ENCODE measurements around the gene ABCA13.
"Not testable (repeated sequence)": the region's sequence is repeated elsewhere in the genome, so short reads cannot be mapped to it uniquely, and the experiment has no call there.

Gene ABCA13, protein sequence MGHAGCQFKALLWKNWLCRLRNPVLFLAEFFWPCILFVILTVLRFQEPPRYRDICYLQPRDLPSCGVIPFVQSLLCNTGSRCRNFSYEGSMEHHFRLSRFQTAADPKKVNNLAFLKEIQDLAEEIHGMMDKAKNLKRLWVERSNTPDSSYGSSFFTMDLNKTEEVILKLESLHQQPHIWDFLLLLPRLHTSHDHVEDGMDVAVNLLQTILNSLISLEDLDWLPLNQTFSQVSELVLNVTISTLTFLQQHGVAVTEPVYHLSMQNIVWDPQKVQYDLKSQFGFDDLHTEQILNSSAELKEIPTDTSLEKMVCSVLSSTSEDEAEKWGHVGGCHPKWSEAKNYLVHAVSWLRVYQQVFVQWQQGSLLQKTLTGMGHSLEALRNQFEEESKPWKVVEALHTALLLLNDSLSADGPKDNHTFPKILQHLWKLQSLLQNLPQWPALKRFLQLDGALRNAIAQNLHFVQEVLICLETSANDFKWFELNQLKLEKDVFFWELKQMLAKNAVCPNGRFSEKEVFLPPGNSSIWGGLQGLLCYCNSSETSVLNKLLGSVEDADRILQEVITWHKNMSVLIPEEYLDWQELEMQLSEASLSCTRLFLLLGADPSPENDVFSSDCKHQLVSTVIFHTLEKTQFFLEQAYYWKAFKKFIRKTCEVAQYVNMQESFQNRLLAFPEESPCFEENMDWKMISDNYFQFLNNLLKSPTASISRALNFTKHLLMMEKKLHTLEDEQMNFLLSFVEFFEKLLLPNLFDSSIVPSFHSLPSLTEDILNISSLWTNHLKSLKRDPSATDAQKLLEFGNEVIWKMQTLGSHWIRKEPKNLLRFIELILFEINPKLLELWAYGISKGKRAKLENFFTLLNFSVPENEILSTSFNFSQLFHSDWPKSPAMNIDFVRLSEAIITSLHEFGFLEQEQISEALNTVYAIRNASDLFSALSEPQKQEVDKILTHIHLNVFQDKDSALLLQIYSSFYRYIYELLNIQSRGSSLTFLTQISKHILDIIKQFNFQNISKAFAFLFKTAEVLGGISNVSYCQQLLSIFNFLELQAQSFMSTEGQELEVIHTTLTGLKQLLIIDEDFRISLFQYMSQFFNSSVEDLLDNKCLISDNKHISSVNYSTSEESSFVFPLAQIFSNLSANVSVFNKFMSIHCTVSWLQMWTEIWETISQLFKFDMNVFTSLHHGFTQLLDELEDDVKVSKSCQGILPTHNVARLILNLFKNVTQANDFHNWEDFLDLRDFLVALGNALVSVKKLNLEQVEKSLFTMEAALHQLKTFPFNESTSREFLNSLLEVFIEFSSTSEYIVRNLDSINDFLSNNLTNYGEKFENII (N-terminal part only)
- total RNA-seq, result 0 to 0.18 (median 0) reads per million in 4 experiments

DNA sequence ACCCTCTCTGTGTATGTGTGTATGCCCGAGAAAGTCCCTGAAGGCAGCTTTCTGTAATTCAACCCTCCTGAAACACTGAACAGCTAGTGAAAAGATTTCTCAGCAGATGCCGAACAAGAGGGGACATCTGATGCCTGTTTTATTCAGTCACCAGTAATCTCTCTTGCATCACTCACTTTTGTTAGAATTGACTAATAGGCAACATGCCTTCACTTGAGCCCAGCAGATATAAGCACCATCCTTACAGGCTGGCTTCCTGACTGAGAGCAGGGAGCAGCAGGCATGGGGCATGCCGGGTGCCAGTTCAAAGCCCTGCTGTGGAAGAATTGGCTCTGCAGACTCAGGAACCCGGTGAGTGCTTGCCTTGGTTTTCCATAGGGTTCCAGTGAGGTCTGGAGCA, at the start of gene ABCA13:
ABCA13 (plus strand) TSS at position 257 of the 400 bp plus-strand sequence; CDS start at position 283, 26 bp downstream.
- no peak for DNase-seq

GRCh38 chr7:48126037-48126436, 45.2 kb upstream of the ABCA13 start:
- no peak for DNase-seq

DNA sequence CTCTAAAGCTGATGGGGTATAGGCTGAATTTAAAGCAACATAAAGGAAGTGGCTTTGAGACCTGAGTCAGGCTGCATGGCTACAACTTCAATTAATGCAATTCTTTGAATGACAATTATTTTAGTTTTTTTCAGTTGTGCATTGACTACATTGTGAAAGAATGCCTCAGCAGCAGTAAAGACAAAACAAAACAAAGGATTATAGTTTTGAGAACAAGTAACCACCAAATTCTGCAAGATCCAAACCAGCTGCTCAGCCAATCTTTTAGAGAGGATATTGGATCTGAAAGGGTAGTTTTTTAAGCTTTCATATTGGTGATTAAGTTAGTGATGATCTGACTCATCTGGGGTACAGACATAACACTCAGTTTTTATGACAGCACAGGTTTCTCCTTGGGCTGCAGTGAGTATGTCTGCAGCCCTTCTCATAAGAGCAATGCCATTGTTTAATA, 40.6 kb upstream of the ABCA13 start:
- DNase-seq, result no peak

- no peak for DNase-seq
These were observed 38.5 kb upstream of the ABCA13 start for GRCh38 chr7:48132792-48133191.

- DNase-seq, result no peak
These were observed 31.8 kb upstream of the ABCA13 start for GRCh38 chr7:48139459-48139858.

DNA sequence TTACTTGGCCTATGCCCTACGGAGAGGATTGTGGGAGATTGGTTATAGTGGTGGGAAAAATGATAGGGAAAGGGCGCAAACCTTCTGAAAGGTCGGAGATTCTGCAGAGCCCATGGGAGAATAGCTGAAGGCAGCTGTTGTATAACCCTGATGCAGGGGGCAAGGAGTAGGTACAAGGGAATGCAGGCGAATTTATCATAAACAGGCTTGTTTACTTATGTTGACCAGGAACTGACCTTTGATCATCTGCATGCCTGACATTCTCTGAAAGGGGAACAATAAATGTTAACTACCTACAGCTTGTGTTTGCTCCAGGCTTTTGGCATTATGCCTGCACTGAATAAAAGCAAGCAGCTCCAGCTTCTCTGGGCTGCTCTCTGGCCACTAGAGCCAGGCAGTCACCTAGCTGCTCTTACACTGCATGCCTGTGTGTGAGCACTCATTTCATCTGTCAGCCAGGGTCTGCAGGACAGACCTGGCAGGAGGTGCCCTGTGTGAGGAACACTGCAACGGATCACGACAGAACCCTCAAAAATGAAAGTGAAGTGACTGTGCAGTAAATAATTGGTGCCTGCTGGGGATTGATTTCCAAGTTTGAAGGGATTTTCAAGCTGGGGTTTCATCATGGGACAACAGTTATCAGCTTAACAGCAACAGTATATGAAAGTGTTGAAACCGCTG, 31.1 kb upstream of the ABCA13 start:
- DNase-seq, result no peak

- DNase-seq, result no peak
These were observed 29.7 kb upstream of the ABCA13 start for GRCh38 chr7:48141521-48141920.

DNA sequence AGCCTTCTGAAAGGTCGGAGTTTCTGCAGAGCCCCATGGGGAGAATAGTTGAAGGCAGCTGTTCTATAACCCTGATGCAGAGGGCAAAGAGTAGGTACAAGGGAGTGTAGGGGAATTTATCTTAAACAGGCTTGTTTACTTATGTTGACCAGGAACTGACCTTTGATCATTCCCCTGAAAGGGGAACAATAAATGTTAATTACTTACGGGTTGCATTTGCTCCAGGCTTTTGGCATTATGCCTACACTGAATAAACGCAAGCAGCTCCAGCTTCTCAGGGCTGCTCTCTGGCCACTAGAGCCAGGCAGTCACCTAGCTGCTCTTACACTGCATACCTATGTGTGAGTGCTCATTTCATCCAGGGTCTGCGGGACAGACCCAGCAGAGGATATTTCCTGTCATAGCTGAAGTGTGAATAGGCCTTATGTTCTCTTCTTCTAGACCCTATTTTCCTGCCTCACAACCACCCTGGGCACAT, 26.9 kb upstream of the ABCA13 start:
- DNase-seq, result no peak

DNA sequence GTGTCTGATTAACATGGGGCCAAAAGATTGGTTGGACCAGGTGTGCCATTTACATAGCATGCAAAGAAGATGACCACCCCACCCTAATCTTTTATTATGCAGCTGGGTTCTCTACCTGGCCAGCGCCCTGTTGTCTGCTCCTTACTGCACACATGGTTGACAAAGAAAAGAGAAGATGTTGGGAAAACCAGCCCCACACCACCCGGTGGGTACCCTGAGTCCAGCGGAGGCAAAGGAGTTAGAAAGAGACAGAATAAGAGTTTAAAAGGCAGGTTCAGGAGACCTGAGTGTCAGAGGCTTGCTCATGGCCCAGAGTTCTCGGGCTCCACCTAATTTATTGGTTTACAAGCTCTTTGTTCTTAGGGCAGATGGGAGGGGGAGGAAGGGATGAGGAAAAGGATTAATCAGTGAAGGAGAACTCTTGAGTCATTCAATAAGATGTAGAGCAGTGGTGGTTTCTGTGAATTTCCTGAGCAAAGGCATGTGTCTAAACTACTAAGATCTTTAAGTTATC, 24.1 kb upstream of the ABCA13 start:
- no peak for DNase-seq

DNA sequence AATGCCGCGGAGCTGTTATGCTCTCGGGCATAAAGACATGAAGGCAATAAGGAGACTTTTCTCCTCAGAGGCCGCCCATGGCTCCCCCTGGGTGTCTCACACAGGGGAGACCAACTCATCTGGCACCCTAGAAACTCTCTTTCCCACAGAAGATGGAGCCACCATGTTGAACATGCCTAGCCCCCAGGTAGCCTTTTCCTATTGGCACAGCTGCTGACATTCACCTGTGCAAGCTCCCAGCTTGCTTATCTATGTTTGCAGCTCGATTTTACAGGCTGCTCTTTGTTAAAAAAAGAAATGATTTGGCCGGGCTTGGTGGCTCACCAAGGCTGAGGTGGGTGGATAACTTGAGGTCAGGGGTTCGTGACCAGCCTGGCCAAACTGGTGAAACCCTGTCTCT, 23.6 kb upstream of the ABCA13 start:
- DNase-seq, result not testable (repeated sequence)

DNA sequence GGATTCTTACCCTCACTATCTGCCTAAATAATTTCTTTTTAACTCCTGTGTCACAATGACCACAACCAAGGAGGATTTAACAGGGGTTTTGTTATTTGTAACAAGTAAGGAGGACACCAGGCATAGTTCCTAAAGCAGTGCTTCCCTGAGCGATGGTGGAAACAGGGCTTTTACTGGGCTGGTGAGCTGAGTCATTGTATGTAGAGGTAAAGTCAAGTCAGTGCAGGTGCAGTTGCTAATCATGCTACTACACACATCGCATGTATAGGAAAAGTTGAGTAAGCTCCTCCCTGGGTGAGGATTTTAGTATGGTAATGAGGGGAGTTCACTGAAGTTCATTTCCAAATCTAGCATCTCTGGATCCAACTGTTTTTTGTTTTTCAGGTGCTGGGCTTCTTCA, 22.9 kb upstream of the ABCA13 start:
- no peak for DNase-seq

- DNase-seq, result no peak
These were observed 22.2 kb upstream of the ABCA13 start for GRCh38 chr7:48149058-48149457.

DNA sequence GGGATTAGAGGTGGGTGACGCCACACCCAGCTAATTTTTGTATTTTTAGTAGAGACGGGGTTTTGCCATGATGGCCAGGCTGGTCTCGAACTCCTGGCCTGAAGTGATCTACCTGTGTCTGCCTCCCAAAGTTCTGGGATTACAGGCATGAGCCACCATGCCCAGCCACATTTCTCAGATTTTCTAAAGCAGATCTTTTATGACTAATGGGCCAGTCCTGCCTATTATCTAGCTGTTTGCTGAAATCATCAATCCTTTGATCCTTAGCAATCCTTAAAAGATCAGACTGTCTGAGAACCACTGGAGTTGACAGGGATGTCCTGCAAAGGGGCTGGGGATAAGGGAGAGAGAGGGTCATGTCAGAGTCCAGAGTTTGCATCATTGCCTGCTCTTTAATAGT, 21.2 kb upstream of the ABCA13 start:
- DNase-seq, result no peak

DNA sequence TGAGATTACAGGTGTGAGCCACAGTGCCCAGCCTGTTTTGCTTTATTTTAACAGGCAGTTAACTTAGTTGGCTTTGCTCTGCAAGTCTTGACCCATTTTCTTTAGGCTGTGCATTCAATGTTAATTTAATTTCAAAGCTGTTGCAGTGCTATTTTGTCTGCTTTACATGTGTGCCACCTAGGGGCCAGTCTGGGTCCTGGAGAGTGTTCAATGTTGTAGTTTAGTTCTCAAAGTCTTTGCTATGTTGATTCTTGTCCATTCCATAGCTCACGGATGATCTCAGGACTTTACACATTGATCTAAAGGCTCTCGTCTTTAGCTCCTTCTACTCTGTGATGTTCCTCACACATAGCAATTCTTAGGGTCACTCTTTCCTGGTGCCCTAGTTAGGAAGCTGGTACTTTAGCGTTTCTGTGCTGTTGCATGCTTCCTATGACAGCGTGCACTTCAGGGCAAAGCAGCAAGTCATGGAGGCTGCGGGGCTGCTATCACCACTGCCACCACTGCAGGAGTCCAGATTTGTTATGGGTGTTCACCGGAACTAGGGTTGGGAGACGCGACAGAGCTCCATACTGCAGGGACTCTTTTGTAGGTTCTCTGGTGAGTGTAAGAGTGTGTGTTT, 16.4 kb upstream of the ABCA13 start:
- DNase-seq, result no peak

- DNase-seq, result no peak
These were observed 12.9 kb upstream of the ABCA13 start for GRCh38 chr7:48158404-48158803.

DNA sequence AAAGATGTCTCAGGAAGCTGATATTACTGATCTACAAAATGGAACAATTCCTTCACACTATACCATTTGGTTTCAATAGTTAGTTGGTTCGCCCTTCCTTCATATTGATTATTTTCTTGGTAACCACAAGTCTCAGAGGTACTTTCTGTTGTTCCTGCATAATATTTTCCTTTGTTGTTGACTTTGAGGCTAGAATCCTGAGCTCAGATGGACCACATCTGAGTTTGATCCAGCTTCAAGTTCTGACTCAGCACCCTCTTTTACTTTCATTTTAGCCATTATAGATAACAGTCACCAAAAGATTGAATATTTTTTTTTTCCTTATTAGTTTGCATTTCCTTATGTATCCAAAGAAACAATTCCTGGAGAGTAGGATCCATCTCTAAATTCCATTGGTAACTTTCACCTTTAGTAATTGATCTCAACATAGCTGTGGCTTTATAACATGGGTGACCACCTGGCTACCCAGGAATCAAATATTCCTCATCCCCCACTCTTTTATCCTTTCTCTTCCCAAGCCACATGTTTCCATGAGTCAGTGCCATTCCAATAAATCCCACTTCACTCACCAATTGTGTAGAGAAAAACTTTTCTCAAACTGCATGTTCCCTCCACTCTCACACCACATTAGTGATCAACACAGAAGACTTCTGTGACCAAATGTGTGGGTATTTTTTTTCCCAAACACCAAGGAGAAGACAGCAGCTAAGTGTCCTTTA, 9.7 kb upstream of the ABCA13 start:
- no peak for DNase-seq

- no peak for DNase-seq
These were observed 6.1 kb upstream of the ABCA13 start for GRCh38 chr7:48165157-48165556.

GRCh38 chr7:48168159-48168558, 3.1 kb upstream of the ABCA13 start:
- no peak for DNase-seq

DNA sequence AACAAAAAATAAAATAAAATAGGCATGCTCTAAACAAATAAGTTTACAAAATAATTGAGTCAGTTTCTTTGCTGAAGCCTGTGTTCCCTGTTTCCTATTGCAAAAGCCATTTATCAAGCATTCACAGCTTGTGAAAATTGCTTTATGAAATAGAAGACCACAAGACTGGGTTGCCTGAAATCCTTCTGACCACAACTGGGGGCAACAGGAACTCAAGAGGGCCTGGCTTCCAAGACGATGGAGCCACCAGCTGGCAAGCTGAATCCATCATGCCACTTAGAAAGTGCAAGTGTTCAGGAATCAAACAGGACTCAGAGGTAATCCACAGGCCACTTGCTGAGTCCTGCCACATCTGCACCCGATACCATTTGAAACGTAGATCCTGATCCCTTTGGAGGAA, 752 bp upstream of the ABCA13 start:
- no peak for DNase-seq

DNA sequence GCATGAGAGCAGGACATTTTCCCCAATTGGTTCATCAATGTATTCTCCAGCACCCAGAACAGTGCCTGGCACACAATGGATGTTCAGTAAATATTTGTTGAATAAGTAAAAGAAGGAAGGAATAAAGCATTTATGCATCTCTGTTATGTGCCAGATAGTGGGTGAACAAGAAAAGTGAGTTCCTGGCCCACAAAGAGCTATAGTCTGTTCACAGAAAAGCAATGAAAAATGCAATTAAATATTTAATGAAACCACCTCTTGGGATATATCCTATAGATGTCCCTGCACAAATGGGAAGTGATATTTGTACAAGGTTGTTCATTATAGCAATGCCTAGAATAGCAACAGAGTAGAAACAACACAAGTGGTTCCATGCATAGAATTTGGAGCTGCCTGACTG, 2.1 kb downstream of the ABCA13 start:
- DNase-seq, result no peak
